SK-N-SH (cell line): ENCODE data around the gene PTEN. TPM values are rescaled to one million over a fixed set of nuclear protein-coding genes. Genes with fewer than 3 reads are reported as not detected.

Experiments
- CTCF ChIA-PET: fragments of 300-600, 350-600 bp; formaldehyde crosslinking; extraction: SDS; loops from one replicate; lab custom pipeline; 2021; lab: Yijun Ruan, JAX
- POLR2A ChIA-PET: fragments of 350-600 bp; sonication (Branson Sonifier 250); formaldehyde crosslinking; extraction: SDS; loops from one replicate; lab custom pipeline; 2020; ENCODE audit warnings: antibody characterized with exemption, inconsistent platforms; lab: Yijun Ruan, JAX
- DNase-seq: peaks from one replicate; pipeline ENCODE4 v3.0.0; 2012
- H2AFZ ChIP-seq: fragments of 200-600 bp; sonication (generic); 2 replicates; pipeline ENCODE4 v1.8.1; 2016; ENCODE audit warnings: antibody characterized with exemption, mild to moderate bottlenecking, low read depth
- H3F3A ChIP-seq: fragments of 200-600 bp; sonication (generic); replicated peaks from 2 replicates; pipeline ENCODE3; 2016; ENCODE audit warnings: antibody characterized with exemption, mild to moderate bottlenecking; ENCODE audit not compliant: insufficient read depth
- H3K27ac ChIP-seq, 2 experiments: fragments of 200-500 bp in 1 of 2; fragments of 200-600 bp in 1 of 2; sonication (Bioruptor generic) in 1 of 2; sonication (generic), shearing (Covaris generic) in 1 of 2; 2 replicates each; pipeline versions ENCODE4 v1.5.1 to v1.6.1; 2014 to 2016; ENCODE audit warnings: low read depth in 2 of 2, inconsistent platforms in 1 of 2, low read length in 1 of 2, mild to moderate bottlenecking in 1 of 2, mixed read lengths in 1 of 2
- H3K27me3 ChIP-seq: fragments of 200-600 bp; sonication (generic), shearing (Covaris generic); 2 replicates; pipeline ENCODE4 v1.6.1; 2016; ENCODE audit warnings: mixed run types; ENCODE audit not compliant: insufficient read depth
- H3K36me3 ChIP-seq, 2 experiments: fragments of 200-500 bp in 1 of 2; fragments of 200-600 bp in 1 of 2; sonication (Bioruptor generic) in 1 of 2; sonication (generic) in 1 of 2; replicated peaks in 1 of 2; 2 replicates each; pipeline versions ENCODE3 to v1.5.1; 2014 to 2016; ENCODE audit warnings: low read length in 1 of 2, mild to moderate bottlenecking in 1 of 2; ENCODE audit not compliant: insufficient read depth in 2 of 2, control insufficient read depth in 1 of 2
- H3K4me1 ChIP-seq, 2 experiments: fragments of 200-500 bp in 1 of 2; fragments of 200-600 bp in 1 of 2; sonication (Bioruptor generic) in 1 of 2; sonication (generic), shearing (Covaris generic) in 1 of 2; 2 replicates each; pipeline versions ENCODE4 v1.5.1 to v1.6.1; 2014 to 2016; ENCODE audit warnings: low read depth in 1 of 2, low read length in 1 of 2, mixed run types in 1 of 2; ENCODE audit not compliant: insufficient read depth in 2 of 2, control insufficient read depth in 1 of 2
- H3K4me2 ChIP-seq: fragments of 200-600 bp; sonication (generic), shearing (Covaris generic); 2 replicates; pipeline ENCODE4 v1.6.1; 2017; ENCODE audit warnings: mixed run types
- H3K4me3 ChIP-seq, 2 experiments: fragments of 200-500 bp in 1 of 2; fragments of 200-600 bp in 1 of 2; sonication (Bioruptor generic) in 1 of 2; sonication (generic), shearing (Covaris generic) in 1 of 2; 2 replicates each; pipeline versions ENCODE4 v1.5.1 to v1.8.1; 2014 to 2016; ENCODE audit warnings: low read depth in 2 of 2, inconsistent platforms in 1 of 2, low read length in 1 of 2, mild to moderate bottlenecking in 1 of 2, mixed read lengths in 1 of 2, moderate library complexity in 1 of 2
- H3K79me2 ChIP-seq: fragments of 200-600 bp; sonication (generic); 2 replicates; pipeline ENCODE4 v1.8.1; 2017; ENCODE audit warnings: mild to moderate bottlenecking; ENCODE audit not compliant: insufficient read depth
- H3K9ac ChIP-seq: fragments of 200-600 bp; sonication (generic); 2 replicates; pipeline ENCODE4 v1.6.1; 2017; ENCODE audit warnings: mixed run types
- H3K9me2 ChIP-seq: fragments of 200-600 bp; sonication (generic); 2 replicates; pipeline ENCODE4 v1.6.1; 2017; ENCODE audit warnings: mixed run types
- H3K9me3 ChIP-seq: fragments of 200-600 bp; sonication (generic); 2 replicates; pipeline ENCODE4 v1.6.1; 2017; ENCODE audit warnings: mixed run types, mild to moderate bottlenecking, moderate library complexity
- H4K20me1 ChIP-seq: fragments of 200-600 bp; sonication (generic); 2 replicates; pipeline ENCODE4 v1.6.1; 2017; ENCODE audit warnings: mild to moderate bottlenecking, mixed run types; ENCODE audit not compliant: insufficient read depth
- ELF1 ChIP-seq: IDR thresholded peaks from 2 replicates; pipeline ENCODE4 v1.4.0; 2012
- EP300 ChIP-seq, 2 experiments: IDR thresholded peaks; 2 replicates each; pipeline versions ENCODE4 v1.4.0 to v1.6.1; 2012; ENCODE audit warnings: borderline replicate concordance in 1 of 2, low read depth in 1 of 2, low read length in 1 of 2
- FOXM1 ChIP-seq: IDR thresholded peaks from 2 replicates; pipeline ENCODE4 v1.4.0; 2012; ENCODE audit warnings: low read depth, mild to moderate bottlenecking
- IRF3 ChIP-seq: fragments of 150-350 bp; IDR thresholded peaks from 2 replicates; pipeline ENCODE4 v1.6.1; 2016; ENCODE audit warnings: mild to moderate bottlenecking, low read depth, low read length
- REST ChIP-seq: IDR thresholded peaks from 2 replicates; pipeline ENCODE4 v1.6.1; 2012; ENCODE audit warnings: mild to moderate bottlenecking, low read depth, low read length, moderate library complexity
- RFX5 ChIP-seq: IDR thresholded peaks from 2 replicates; pipeline ENCODE4 v1.6.1; 2012; ENCODE audit warnings: mild to moderate bottlenecking, improper control_type of control experiment, low read length
- TAF1 ChIP-seq: IDR thresholded peaks from 2 replicates; pipeline ENCODE4 v1.6.1; 2012; ENCODE audit warnings: low read depth, mild to moderate bottlenecking, low read length, moderate library complexity, borderline replicate concordance
- TCF12 ChIP-seq: IDR thresholded peaks from 2 replicates; pipeline ENCODE4 v1.4.0; 2012
- ZBTB33 ChIP-seq: IDR thresholded peaks from 2 replicates; pipeline ENCODE4 v1.4.0; 2012; ENCODE audit warnings: low read depth, borderline replicate concordance
- WGBS: methylation state at CpG from one replicate; pipeline ENCODE4 v1.1.6; 2017; ENCODE audit warnings: low lambda C conversion rate; 5-methylcytosine and 5-hydroxymethylcytosine counted together
- polyA plus RNA-seq, 3 experiments: library from polyadenylated mRNA; depleted of rRNA; stranded (reverse); fragments of >200 nt; gene quantifications; 2 replicates each; pipeline ENCODE4 v1.2.3, GENCODE V29; 2012

The PTEN gene
- polyA plus RNA-seq, 1 of the 3 experiments (the other 2 are of a cell fraction), result 12.8 TPM

GRCh38 chr10:87872828-87873227, 9.4 kb downstream of the PTEN start:
- POLR2A ChIA-PET, result no interaction called here
- Histone ChIP-seq H3K36me3 (peaks cover 8 to 30% of the 10 kb centered on the region in 2 experiments), H4K20me1 (peaks cover 64% of the 10 kb centered on the region), H3K4me2 (0 out of 2 replicates have a peak overlapping the region, but pooled peaks have one; percentile 28), H3K9me3 (no peaks in the 10 kb centered on the region), H3K4me3 (no peak overlapping the region), H3K9ac (no peak overlapping the region), H2AFZ (no peak overlapping the region), H3K27ac (0 out of 4 replicates have a peak overlapping the region, but pooled peaks of 1 of the 2 experiments have one; percentile 47), H3K4me1 (peaks cover 21 to 35% of the 10 kb centered on the region in 2 experiments; a peak in 3 of 4 replicates), H3F3A (peaks cover 11% of the 10 kb centered on the region), H3K79me2 (peaks cover 100% of the 10 kb centered on the region), H3K9me2 (no peaks in the 10 kb centered on the region), H3K27me3 (no peaks in the 10 kb centered on the region)
- DNase-seq, result no peak
- no peak for TF ChIP-seq TCF12
- no peak for TF ChIP-seq EP300 (IDR thresholded peaks at IDR 0.05; ENCODE audit: borderline replicate concordance in 1 of 2, low read depth in 1 of 2, low read length in 1 of 2)
- TF ChIP-seq REST, result no peak
- no peak for TF ChIP-seq RFX5
- no peak for TF ChIP-seq TAF1
- TF ChIP-seq IRF3, result no peak
- CTCF ChIA-PET, result interaction anchor here (1.1 to 1.5 kb wide), 2 partner anchors 10 to 517 kb away, joined by 3 to 7 read pairs; partner anchors contain the start of genes KLLN and PTEN
- WGBS, result 94% methylated on average over 6 of the region's 6 CpGs

GRCh38 chr10:87873656-87874055, 10.2 kb downstream of the PTEN start:
- no peak overlapping the region; a peak in 1 of 4 replicates for H3K4me3 ChIP-seq
- H3K4me2 ChIP-seq, result peak overlapping the region; percentile 28
- no peaks in the 10 kb centered on the region for H3K9me3 ChIP-seq
- DNase-seq, result no peak
- WGBS, result 96% methylated on average over 2 of the region's 2 CpGs
- peaks cover 100% of the 10 kb centered on the region for H3K79me2 ChIP-seq
- ChIA-PET CTCF (interaction anchor here (1.1 kb wide), 1 partner anchor 10 kb away, joined by 3 read pairs; the partner anchor contains the start of genes KLLN and PTEN), POLR2A (interaction anchor here (1.6 kb wide), 1 partner anchor 11 kb away, joined by 5 read pairs; the partner anchor contains the start of genes KLLN and PTEN)
- peaks cover 9% of the 10 kb centered on the region for H3F3A ChIP-seq
- H3K36me3 ChIP-seq, result peaks cover 11 to 33% of the 10 kb centered on the region in 2 experiments
- H3K9ac ChIP-seq, result no peak overlapping the region
- no peak for TF ChIP-seq ELF1
- TF ChIP-seq FOXM1, result no peak
- TF ChIP-seq ZBTB33, result no peak
- H4K20me1 ChIP-seq, result peaks cover 63% of the 10 kb centered on the region
- peak overlapping the region in 1 of 2 experiments; percentile 60; a peak in 2 of 4 replicates for H3K27ac ChIP-seq
- H3K27me3 ChIP-seq, result no peaks in the 10 kb centered on the region
- H3K4me1 ChIP-seq, result peaks cover 21 to 35% of the 10 kb centered on the region in 2 experiments; a peak in 3 of 4 replicates
- H2AFZ ChIP-seq, result no peak overlapping the region
- no peaks in the 10 kb centered on the region for H3K9me2 ChIP-seq
